ENCODE measurements around the gene ACSM2A. TPM values are rescaled to one million over a fixed set of nuclear protein-coding genes. Genes with fewer than 3 reads are reported as not detected.
"Not testable (repeated sequence)": the region's sequence is repeated elsewhere in the genome, so short reads cannot be mapped to it uniquely, and the experiment has no call there.

The ACSM2A gene
- total RNA-seq, 2 experiments from 2014 or later = not detected

DNA sequence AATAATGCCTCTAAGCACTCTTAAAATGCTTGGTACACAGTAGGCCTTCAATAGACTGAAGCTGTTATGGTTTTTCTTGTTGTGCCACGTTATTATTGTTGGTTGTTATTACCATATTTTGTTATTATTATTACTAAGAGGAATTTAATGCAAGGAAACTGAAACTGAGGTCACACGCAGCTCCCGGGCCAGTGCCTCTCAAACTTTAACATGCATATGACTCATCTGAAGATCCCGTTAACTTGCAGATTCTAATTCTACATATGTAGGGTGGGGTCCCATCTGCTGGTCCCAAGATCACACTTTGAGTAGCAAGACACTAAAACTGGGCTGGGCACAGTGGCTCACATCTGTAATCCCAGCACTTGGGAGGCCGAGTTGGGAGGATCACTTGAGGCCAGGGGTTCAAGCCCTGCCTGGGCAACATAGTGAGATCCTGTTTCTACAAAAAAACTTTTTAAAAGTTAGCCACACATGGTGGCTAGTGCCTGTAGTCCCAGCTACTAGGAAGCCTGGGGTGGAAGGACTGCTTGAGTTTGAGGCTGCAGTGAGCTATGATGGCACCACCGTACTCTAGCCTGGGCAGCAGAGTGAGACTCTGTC, 41.1 kb upstream of the ACSM2A start:
- no peaks in the 10 kb centered on the region for H3K36me3 Mint-ChIP-seq (ENCODE audit: low read depth)
- Histone ChIP-seq H3K9me3 (ENCODE audit: control insufficient read depth in 1 of 2, insufficient read depth in 1 of 2, low read length in 2 of 2) (no peaks in the 10 kb centered on the region), H3K4me3 (ENCODE audit: low read length) (no peak overlapping the region), H3K36me3 (ENCODE audit: insufficient read depth, low read length) (no peaks in the 10 kb centered on the region), H3K27me3 (ENCODE audit: control insufficient read depth in 1 of 2, insufficient read depth in 2 of 2, low read length in 2 of 2) (no peaks in the 10 kb centered on the region), H3K4me1 (ENCODE audit: insufficient read depth, low read length) (no peaks in the 10 kb centered on the region), H3K27ac (ENCODE audit: low read depth in 1 of 2, low read length in 2 of 2) (no peak overlapping the region)
- H3K4me3 Mint-ChIP-seq = no peak overlapping the region
- H3K4me1 Mint-ChIP-seq (ENCODE audit: low read depth) = no peaks in the 10 kb centered on the region
- peaks cover 15% of the 10 kb centered on the region for H3K27me3 Mint-ChIP-seq
- ATAC-seq (ENCODE audit: poor library complexity) (no peak), DNase-seq (peak in 2 of 14 experiments; percentile 35 to 37)
- CTCF ChIA-PET = no interaction called here
- H3K27ac Mint-ChIP-seq = no peak overlapping the region
- POLR2A ChIA-PET = no interaction called here
- H3K9me3 Mint-ChIP-seq = no peaks in the 10 kb centered on the region
- intact Hi-C loops (cut with DNase I, micrococcal nuclease) = no loop called here
- TF ChIP-seq, protein P1, sequence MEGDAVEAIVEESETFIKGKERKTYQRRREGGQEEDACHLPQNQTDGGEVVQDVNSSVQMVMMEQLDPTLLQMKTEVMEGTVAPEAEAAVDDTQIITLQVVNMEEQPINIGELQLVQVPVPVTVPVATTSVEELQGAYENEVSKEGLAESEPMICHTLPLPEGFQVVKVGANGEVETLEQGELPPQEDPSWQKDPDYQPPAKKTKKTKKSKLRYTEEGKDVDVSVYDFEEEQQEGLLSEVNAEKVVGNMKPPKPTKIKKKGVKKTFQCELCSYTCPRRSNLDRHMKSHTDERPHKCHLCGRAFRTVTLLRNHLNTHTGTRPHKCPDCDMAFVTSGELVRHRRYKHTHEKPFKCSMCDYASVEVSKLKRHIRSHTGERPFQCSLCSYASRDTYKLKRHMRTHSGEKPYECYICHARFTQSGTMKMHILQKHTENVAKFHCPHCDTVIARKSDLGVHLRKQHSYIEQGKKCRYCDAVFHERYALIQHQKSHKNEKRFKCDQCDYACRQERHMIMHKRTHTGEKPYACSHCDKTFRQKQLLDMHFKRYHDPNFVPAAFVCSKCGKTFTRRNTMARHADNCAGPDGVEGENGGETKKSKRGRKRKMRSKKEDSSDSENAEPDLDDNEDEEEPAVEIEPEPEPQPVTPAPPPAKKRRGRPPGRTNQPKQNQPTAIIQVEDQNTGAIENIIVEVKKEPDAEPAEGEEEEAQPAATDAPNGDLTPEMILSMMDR (IDR thresholded peaks at IDR 0.05) = no peak

DNA sequence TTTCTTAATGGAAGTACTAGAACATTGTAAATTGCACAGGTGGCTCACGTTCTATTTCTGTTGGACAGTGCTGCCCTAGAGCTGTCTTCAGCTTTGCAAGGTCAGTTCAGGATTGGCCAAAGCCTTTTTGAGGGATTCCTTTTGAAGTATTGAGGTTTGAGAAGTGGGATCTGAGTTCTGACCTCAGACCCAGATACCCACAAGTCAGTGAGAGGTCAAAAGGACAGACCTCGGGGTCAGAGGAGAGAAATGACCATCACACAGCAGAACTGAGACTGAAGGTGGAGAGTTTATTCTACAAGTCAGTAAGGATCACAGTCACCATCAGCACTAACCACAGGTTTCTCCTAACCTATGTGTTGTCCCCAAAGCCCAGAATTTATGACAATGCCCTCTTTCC, 40.3 kb upstream of the ACSM2A start:
- Histone ChIP-seq H3K27me3 (ENCODE audit: control insufficient read depth in 1 of 2, insufficient read depth in 2 of 2, low read length in 2 of 2) (no peaks in the 10 kb centered on the region), H3K27ac (ENCODE audit: low read depth in 1 of 2, low read length in 2 of 2) (no peak overlapping the region), H3K36me3 (ENCODE audit: insufficient read depth, low read length) (no peaks in the 10 kb centered on the region), H3K4me3 (ENCODE audit: low read length) (no peak overlapping the region), H3K4me1 (ENCODE audit: insufficient read depth, low read length) (no peaks in the 10 kb centered on the region), H3K9me3 (ENCODE audit: control insufficient read depth in 1 of 2, insufficient read depth in 1 of 2, low read length in 2 of 2) (no peaks in the 10 kb centered on the region)
- H3K9me3 Mint-ChIP-seq = no peaks in the 10 kb centered on the region
- POLR2A ChIA-PET = no interaction called here
- DNase-seq = no peak
- no peaks in the 10 kb centered on the region for H3K36me3 Mint-ChIP-seq (ENCODE audit: low read depth)
- TF ChIP-seq, protein P1 (IDR thresholded peaks at IDR 0.05) = no peak
- no peak for ATAC-seq (ENCODE audit: poor library complexity)
- H3K4me3 Mint-ChIP-seq = no peak overlapping the region
- CTCF ChIA-PET = no interaction called here
- H3K27me3 Mint-ChIP-seq = peaks cover 19% of the 10 kb centered on the region
- intact Hi-C loops (cut with DNase I, micrococcal nuclease) = no loop called here
- H3K4me1 Mint-ChIP-seq (ENCODE audit: low read depth) = no peaks in the 10 kb centered on the region
- no peak overlapping the region for H3K27ac Mint-ChIP-seq

DNA sequence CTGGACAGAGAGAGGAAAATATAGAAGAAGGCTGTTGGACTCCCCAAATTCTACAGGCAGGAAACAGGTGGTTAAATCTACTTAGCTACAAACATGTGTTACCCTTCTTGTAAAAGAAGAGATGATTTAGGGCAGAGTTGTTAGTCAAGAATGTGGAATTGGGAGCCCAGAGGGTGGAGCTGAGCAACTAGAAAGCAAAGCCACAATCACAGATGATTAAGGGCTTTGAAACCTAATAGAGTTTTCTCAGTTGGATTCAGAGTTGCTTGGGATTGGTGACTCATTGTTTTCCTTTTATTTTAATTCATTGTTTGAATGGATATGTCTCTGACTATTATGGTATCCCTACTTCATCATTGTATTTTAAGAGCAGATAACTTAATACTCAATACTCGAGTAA, 35.8 kb upstream of the ACSM2A start:
- no peak for DNase-seq
- H3K4me3 Mint-ChIP-seq = no peak overlapping the region
- ChIA-PET CTCF (no interaction called here), POLR2A (no interaction called here)
- Histone ChIP-seq H3K27ac (ENCODE audit: low read depth in 1 of 2, low read length in 2 of 2) (no peak overlapping the region), H3K4me3 (ENCODE audit: low read length) (no peak overlapping the region), H3K4me1 (ENCODE audit: insufficient read depth, low read length) (no peaks in the 10 kb centered on the region), H3K36me3 (ENCODE audit: insufficient read depth, low read length) (no peaks in the 10 kb centered on the region), H3K27me3 (ENCODE audit: control insufficient read depth in 1 of 2, insufficient read depth in 2 of 2, low read length in 2 of 2) (no peaks in the 10 kb centered on the region), H3K9me3 (ENCODE audit: control insufficient read depth in 1 of 2, insufficient read depth in 1 of 2, low read length in 2 of 2) (no peaks in the 10 kb centered on the region)
- no peaks in the 10 kb centered on the region for H3K36me3 Mint-ChIP-seq (ENCODE audit: low read depth)
- no peaks in the 10 kb centered on the region for H3K4me1 Mint-ChIP-seq (ENCODE audit: low read depth)
- no peaks in the 10 kb centered on the region for H3K9me3 Mint-ChIP-seq
- H3K27ac Mint-ChIP-seq = no peak overlapping the region
- intact Hi-C loops (cut with DNase I, micrococcal nuclease) = no loop called here
- no peak for ATAC-seq (ENCODE audit: poor library complexity)
- peaks cover 10% of the 10 kb centered on the region for H3K27me3 Mint-ChIP-seq
- TF ChIP-seq, protein P1 (IDR thresholded peaks at IDR 0.05) = no peak

DNA sequence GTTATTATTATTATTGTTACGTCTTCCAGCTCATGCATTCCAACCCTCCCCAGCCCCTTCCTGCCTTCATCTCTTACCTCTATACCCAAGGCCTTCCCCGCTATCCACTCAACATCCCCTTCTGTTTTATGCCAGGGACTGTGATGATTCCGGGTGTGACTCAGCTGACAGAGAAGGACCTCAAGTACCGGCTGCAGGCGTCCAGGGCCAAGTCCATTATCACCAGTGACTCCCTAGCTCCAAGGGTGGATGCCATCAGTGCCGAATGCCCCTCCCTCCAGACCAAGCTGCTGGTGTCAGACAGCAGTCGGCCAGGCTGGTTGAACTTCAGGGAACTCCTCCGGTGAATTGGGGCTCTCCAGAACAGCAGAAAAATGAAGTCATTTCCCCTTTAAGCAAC, 32.2 kb upstream of the ACSM2A start:
- H3K27me3 Mint-ChIP-seq = peaks cover 10% of the 10 kb centered on the region
- H3K36me3 Mint-ChIP-seq (ENCODE audit: low read depth); ATAC-seq (ENCODE audit: poor library complexity); H3K4me1 Mint-ChIP-seq (ENCODE audit: low read depth); H3K27ac ChIP-seq (ENCODE audit: low read depth in 1 of 2, low read length in 2 of 2); H3K27ac Mint-ChIP-seq; H3K4me3 Mint-ChIP-seq; DNase-seq; H3K4me3 ChIP-seq (ENCODE audit: low read length); H3K36me3 ChIP-seq (ENCODE audit: insufficient read depth, low read length); H3K27me3 ChIP-seq (ENCODE audit: control insufficient read depth in 1 of 2, insufficient read depth in 2 of 2, low read length in 2 of 2); CTCF ChIA-PET; H3K9me3 ChIP-seq (ENCODE audit: control insufficient read depth in 1 of 2, insufficient read depth in 1 of 2, low read length in 2 of 2); H3K4me1 ChIP-seq (ENCODE audit: insufficient read depth, low read length); H3K9me3 Mint-ChIP-seq; POLR2A ChIA-PET; intact Hi-C loops (cut with DNase I, micrococcal nuclease): not testable (repeated sequence)

DNA sequence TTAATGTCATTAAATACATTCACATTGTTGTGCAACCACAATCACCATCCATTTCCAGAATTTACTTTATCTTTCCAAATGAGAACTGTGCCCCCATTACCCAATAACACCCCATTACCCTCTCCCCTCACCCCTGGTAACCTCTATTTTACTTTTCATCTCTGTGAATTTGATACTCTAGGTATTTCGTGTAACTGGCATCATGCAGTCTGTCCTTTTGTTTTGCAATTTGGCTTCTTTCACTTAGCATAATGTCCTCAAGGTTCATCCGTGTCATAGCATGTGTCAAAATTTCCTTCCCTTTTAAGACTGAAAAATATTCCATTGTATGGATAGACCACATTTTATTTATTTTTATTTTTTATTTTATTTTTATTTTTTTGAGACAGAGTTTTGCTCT, 29.6 kb upstream of the ACSM2A start:
- ATAC-seq (ENCODE audit: poor library complexity); H3K9me3 Mint-ChIP-seq; H3K27me3 ChIP-seq (ENCODE audit: control insufficient read depth in 1 of 2, insufficient read depth in 2 of 2, low read length in 2 of 2); H3K4me3 Mint-ChIP-seq; H3K27ac Mint-ChIP-seq; H3K27me3 Mint-ChIP-seq; H3K4me1 Mint-ChIP-seq (ENCODE audit: low read depth); H3K36me3 Mint-ChIP-seq (ENCODE audit: low read depth); intact Hi-C loops (cut with DNase I, micrococcal nuclease); H3K9me3 ChIP-seq (ENCODE audit: control insufficient read depth in 1 of 2, insufficient read depth in 1 of 2, low read length in 2 of 2); H3K4me1 ChIP-seq (ENCODE audit: insufficient read depth, low read length); H3K27ac ChIP-seq (ENCODE audit: low read depth in 1 of 2, low read length in 2 of 2); H3K36me3 ChIP-seq (ENCODE audit: insufficient read depth, low read length); DNase-seq; H3K4me3 ChIP-seq (ENCODE audit: low read length); POLR2A ChIA-PET; CTCF ChIA-PET: not testable (repeated sequence)
